Endometrium (tissue), 2 donors: ENCODE measurements around the gene STIL.
"Not testable (repeated sequence)": the region's sequence is repeated elsewhere in the genome, so short reads cannot be mapped to it uniquely, and the experiment has no call there.

Experiments used
- FAIRE-seq: peaks from 2 replicates; lab custom pipeline; 2012; peaks lifted over from hg19 to GRCh38; lab: Jason Lieb, UNC
- donor health status: control.
- donor health status: control.

Gene STIL

GRCh38 chr1:47313915-47314664, at the start of gene STIL:
Gene STIL (minus strand): TSS chr1:47314147. CDS start chr1:47310319, 3,828 bp downstream.
- FAIRE-seq = peak; percentile 98

- no peak for FAIRE-seq
These were observed 48.9 kb upstream of the STIL start for GRCh38 chr1:47362828-47363227.

GRCh38 chr1:47361380-47361779, 47.4 kb upstream of the STIL start:
- FAIRE-seq = no peak

- FAIRE-seq = no peak
These were observed 37.4 kb upstream of the STIL start for GRCh38 chr1:47351305-47351704.

- no peak for FAIRE-seq
These were observed 34.3 kb upstream of the STIL start for GRCh38 chr1:47348246-47348645.

GRCh38 chr1:47347735-47348134, 33.8 kb upstream of the STIL start:
- FAIRE-seq = no peak

GRCh38 chr1:47346979-47347378, 33.0 kb upstream of the STIL start:
- not testable (repeated sequence) for FAIRE-seq

- FAIRE-seq = no peak
These were observed 26.3 kb upstream of the STIL start for GRCh38 chr1:47340227-47340626.

- peak; percentile 4 for FAIRE-seq
These were observed 24.5 kb upstream of the STIL start for GRCh38 chr1:47338249-47339077.

- FAIRE-seq = peak; percentile 50
These were observed 23.4 kb upstream of the STIL start for GRCh38 chr1:47337350-47337749.

GRCh38 chr1:47334765-47335435, 21.0 kb upstream of the STIL start:
- no peak for FAIRE-seq

GRCh38 chr1:47333922-47334764, 20.2 kb upstream of the STIL start:
- no peak for FAIRE-seq

GRCh38 chr1:47333578-47333921, 19.6 kb upstream of the STIL start, which contains the start of gene CMPK1:
Gene CMPK1 (plus strand): TSS chr1:47333790. CDS start chr1:47333946, 156 bp downstream.
- FAIRE-seq = no peak

GRCh38 chr1:47332779-47333577, 19.0 kb upstream of the STIL start:
- FAIRE-seq = no peak

- no peak for FAIRE-seq
These were observed 17.9 kb upstream of the STIL start for GRCh38 chr1:47331875-47332274.

- no peak for FAIRE-seq
These were observed 16.3 kb upstream of the STIL start for GRCh38 chr1:47330212-47330611.

- no peak for FAIRE-seq
These were observed 15.0 kb upstream of the STIL start for GRCh38 chr1:47328992-47329391.

GRCh38 chr1:47326271-47326670, 12.3 kb upstream of the STIL start:
- no peak for FAIRE-seq

- no peak for FAIRE-seq
These were observed 11.6 kb upstream of the STIL start for GRCh38 chr1:47325528-47325927.

- no peak for FAIRE-seq
These were observed 10.7 kb upstream of the STIL start for GRCh38 chr1:47324682-47325081.

- FAIRE-seq = no peak
These were observed 9.7 kb upstream of the STIL start for GRCh38 chr1:47323599-47324031.
